GM19043 (cell line): ENCODE measurements around the gene PIK3R6.
A peak's percentile ranks its signal among the peaks of the same experiment; 100 is the strongest.

Experiments used
- ATAC-seq: cut with Tn5 transposase; IDR thresholded peaks from one replicate; pipeline ENCODE4 v1.9.1; 2021; ENCODE audit warnings: low read depth; ENCODE audit not compliant: unreplicated experiment

The PIK3R6 gene

GRCh38 chr17:8875957-8876356, 8.5 kb upstream of the PIK3R6 start:
- no peak for ATAC-seq

GRCh38 chr17:8875436-8875835, 8.0 kb upstream of the PIK3R6 start:
- ATAC-seq, result no peak

- no peak for ATAC-seq
Measured at GRCh38 chr17:8873801-8874715, 6.6 kb upstream of the PIK3R6 start.

GRCh38 chr17:8872705-8873435, 5.4 kb upstream of the PIK3R6 start:
- no peak for ATAC-seq

- ATAC-seq, result no peak
Measured at GRCh38 chr17:8872036-8872704, 4.7 kb upstream of the PIK3R6 start.

GRCh38 chr17:8871081-8871581, 3.7 kb upstream of the PIK3R6 start:
- no peak for ATAC-seq

- no peak for ATAC-seq
Measured at GRCh38 chr17:8870406-8871040, 3.0 kb upstream of the PIK3R6 start.

GRCh38 chr17:8869114-8869815, 1.8 kb upstream of the PIK3R6 start:
- no peak for ATAC-seq

GRCh38 chr17:8868529-8868951, 1.1 kb upstream of the PIK3R6 start:
- no peak for ATAC-seq

GRCh38 chr17:8868092-8868491, 618 bp upstream of the PIK3R6 start:
- ATAC-seq, result no peak

GRCh38 chr17:8865811-8866210, 1.7 kb downstream of the PIK3R6 start:
- ATAC-seq, result no peak

GRCh38 chr17:8865385-8865784, 2.1 kb downstream of the PIK3R6 start:
- no peak for ATAC-seq

GRCh38 chr17:8862213-8863056, 5.0 kb downstream of the PIK3R6 start:
- ATAC-seq, result no peak

- ATAC-seq, result no peak
Measured at GRCh38 chr17:8861495-8862181, 5.8 kb downstream of the PIK3R6 start.

- ATAC-seq, result no peak
Measured at GRCh38 chr17:8859804-8860430, 7.6 kb downstream of the PIK3R6 start.

- ATAC-seq, result no peak
Measured at GRCh38 chr17:8859027-8859803, 8.3 kb downstream of the PIK3R6 start.

- peak; percentile 37 for ATAC-seq
Measured at GRCh38 chr17:8857919-8858318, 9.6 kb downstream of the PIK3R6 start.
